Thoracic aorta (tissue), 2 donors: Measurements from ENCODE around the gene ABCA13. TPM values are rescaled to one million over a fixed set of nuclear protein-coding genes. Genes with fewer than 3 reads are reported as not detected.

Experiments
- ATAC-seq: fragments of 150-250 bp; one replicate; pipeline ENCODE4 v1.8.0; 2017; ENCODE audit warnings: low read depth; ENCODE audit not compliant: insufficient number of reproducible peaks, low FRiP score
- DNase-seq: peaks from one replicate; pipeline ENCODE4 v3.0.0-alpha.2; 2020; ENCODE audit warnings: low spot score
- H3K27ac ChIP-seq, 2 donors: fragments of 200-600 bp; sonication (generic); 1 replicate in 1 of 2; 2 replicates in 1 of 2; pipeline ENCODE4 v1.5.1; 2016; ENCODE audit warnings: mild to moderate bottlenecking in 2 of 2, moderate library complexity in 2 of 2
- H3K27me3 ChIP-seq: fragments of 200-600 bp; sonication (generic); replicated peaks from 2 replicates; pipeline ENCODE4 v1.6.0; 2016; ENCODE audit warnings: mild to moderate bottlenecking; ENCODE audit not compliant: insufficient read depth
- H3K36me3 ChIP-seq: fragments of 200-600 bp; sonication (generic); one replicate; pipeline ENCODE4 v1.5.1; 2016
- H3K4me1 ChIP-seq, 2 donors: fragments of 200-600 bp; sonication (generic); 1 replicate in 1 of 2; 2 replicates in 1 of 2; pipeline versions ENCODE4 v1.5.1 to v1.6.0; 2016; ENCODE audit warnings: low read depth in 2 of 2, mild to moderate bottlenecking in 1 of 2; ENCODE audit not compliant: control insufficient read depth in 1 of 2
- H3K4me3 ChIP-seq: fragments of 200-600 bp; sonication (generic); 2 replicates; pipeline ENCODE4 v1.5.1; 2016; ENCODE audit warnings: mild to moderate bottlenecking
- H3K9me3 ChIP-seq: fragments of 200-600 bp; sonication (generic); 2 replicates; pipeline ENCODE4 v1.5.1; 2016
- total RNA-seq, 2 donors: library from RNA; depleted of rRNA; stranded (reverse); fragments of >200 nt; gene quantifications; one replicate each; pipeline versions ENCODE4 v1.1.0 to v1.2.3, GENCODE V29; 2016
- TF ChIP-seq, protein P1 (sequence below): fragments of 200-600 bp; sonication (generic); IDR thresholded peaks from one replicate; pipeline ENCODE4 v1.5.1; 2019; ENCODE audit warnings: antibody characterized with exemption

Gene ABCA13
- total RNA-seq, 2 donors from 2014 or later = not detected

DNA sequence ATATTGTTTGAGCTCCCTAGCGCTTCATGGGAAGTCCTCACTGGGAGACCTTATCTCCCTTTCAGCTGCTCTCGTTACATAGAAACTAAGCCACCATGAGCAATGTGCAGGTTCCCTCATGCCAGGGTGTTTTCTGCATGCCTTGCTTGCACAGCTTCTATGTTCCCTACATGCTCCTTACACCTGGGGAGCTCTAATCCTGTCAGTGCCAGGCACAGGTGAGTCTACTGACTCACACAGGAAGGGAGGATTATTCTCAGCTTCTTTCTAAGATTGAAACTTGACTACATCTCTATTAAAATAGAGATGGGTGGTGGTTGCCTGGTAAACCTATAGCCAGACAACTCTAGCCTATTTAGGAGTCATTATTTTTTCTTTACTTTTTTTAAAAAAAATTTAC, 377.4 kb downstream of the ABCA13 start:
- Histone ChIP-seq H3K4me3 (no peak overlapping the region), H3K9me3 (no peaks in the 10 kb centered on the region), H3K36me3 (no peaks in the 10 kb centered on the region), H3K27ac (no peak overlapping the region), H3K27me3 (no peaks in the 10 kb centered on the region), H3K4me1 (no peaks in the 10 kb centered on the region)
- no peak for DNase-seq
- ATAC-seq = no peak
- TF ChIP-seq, protein P1, sequence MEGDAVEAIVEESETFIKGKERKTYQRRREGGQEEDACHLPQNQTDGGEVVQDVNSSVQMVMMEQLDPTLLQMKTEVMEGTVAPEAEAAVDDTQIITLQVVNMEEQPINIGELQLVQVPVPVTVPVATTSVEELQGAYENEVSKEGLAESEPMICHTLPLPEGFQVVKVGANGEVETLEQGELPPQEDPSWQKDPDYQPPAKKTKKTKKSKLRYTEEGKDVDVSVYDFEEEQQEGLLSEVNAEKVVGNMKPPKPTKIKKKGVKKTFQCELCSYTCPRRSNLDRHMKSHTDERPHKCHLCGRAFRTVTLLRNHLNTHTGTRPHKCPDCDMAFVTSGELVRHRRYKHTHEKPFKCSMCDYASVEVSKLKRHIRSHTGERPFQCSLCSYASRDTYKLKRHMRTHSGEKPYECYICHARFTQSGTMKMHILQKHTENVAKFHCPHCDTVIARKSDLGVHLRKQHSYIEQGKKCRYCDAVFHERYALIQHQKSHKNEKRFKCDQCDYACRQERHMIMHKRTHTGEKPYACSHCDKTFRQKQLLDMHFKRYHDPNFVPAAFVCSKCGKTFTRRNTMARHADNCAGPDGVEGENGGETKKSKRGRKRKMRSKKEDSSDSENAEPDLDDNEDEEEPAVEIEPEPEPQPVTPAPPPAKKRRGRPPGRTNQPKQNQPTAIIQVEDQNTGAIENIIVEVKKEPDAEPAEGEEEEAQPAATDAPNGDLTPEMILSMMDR = no peak

DNA sequence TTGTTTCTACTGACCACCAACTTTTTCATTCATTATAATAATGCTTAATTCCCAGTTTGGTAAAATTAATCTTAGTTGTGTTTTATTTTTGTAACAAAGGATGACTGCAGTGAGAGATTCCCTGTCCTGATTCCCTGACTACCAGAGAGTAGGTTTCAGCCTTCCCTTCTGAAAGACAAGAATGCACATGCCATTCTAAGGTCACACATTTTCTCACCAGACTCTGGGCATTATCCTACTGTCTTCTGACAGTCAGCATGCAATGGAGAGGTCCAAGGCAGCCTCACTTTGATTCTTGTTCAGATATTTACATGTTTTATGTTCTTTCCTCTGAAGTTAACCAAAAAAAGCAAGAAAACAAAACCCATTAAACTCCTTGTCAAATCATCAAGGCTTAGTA, 380.4 kb downstream of the ABCA13 start:
- no peak for DNase-seq
- H3K27me3 ChIP-seq = no peaks in the 10 kb centered on the region
- ATAC-seq = no peak
- no peak overlapping the region for H3K27ac ChIP-seq
- TF ChIP-seq, protein P1 = no peak
- no peaks in the 10 kb centered on the region for H3K9me3 ChIP-seq
- no peaks in the 10 kb centered on the region for H3K36me3 ChIP-seq
- no peak overlapping the region for H3K4me3 ChIP-seq
- no peaks in the 10 kb centered on the region for H3K4me1 ChIP-seq

DNA sequence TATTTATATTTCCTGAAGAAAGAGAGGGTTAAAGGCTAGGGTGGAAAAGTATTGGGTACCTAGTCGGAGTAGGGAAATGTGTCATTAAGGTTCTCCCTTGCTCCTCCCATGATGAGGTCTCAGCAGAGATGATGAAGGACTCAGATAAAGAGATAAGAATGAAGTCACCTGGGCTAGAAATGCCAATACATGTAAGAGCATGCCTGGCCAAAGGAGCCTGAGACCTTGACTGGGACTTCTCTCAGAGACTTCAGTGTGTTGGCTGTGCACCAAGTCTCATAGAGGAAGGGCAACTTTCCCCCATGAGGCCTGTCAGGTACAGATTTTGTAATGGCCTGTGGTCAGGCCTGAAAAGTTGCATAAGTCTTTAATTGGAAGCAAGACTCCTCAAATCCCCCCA, 392.1 kb downstream of the ABCA13 start:
- TF ChIP-seq, protein P1 = no peak
- ATAC-seq = no peak

DNA sequence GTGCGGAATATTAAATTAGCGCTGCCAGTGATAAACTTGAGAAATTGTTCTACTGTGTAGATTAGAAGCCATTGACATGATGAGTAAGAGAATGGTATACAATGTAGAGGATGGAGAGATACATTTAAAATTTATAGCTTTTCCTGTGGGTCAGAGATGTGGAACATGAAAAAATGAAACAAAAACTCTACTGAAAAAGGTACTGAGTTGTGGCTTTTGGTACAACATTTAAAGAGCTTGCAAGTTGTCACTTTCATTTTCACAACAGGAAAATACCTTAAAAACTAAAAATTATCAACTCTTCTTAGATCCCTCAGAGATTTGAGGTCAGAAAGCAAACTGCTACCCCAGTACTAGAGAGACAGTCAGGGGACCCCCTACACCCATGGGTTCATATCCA, 404.3 kb downstream of the ABCA13 start:
- TF ChIP-seq, protein P1 = no peak

More for the DNA sequence above, 392.1 kb downstream of the ABCA13 start:
- Histone ChIP-seq H3K27me3 (no peaks in the 10 kb centered on the region), H3K27ac (no peak overlapping the region), H3K4me1 (no peaks in the 10 kb centered on the region), H3K9me3 (no peaks in the 10 kb centered on the region), H3K4me3 (no peak overlapping the region), H3K36me3 (no peaks in the 10 kb centered on the region)
- DNase-seq = no peak

DNA sequence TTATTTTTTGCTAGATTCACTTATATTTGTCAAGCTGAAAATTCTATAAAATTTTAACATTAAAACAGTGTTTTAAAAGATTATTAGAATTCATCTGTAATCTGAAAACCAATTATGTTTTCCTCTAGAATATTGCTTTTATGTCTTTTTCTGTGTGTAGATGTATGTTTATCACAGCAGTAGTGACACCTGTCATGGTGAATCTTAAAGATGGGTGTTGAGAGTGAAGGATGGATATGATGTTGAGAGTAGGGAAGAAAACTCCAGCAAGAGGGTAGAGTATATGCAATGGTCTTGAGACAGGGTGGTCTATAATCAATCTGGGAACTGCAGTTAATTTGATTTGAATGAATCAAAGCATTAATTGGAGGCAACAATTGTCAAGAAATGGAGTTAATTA, 416.2 kb downstream of the ABCA13 start:
- Histone ChIP-seq H3K4me1 (no peaks in the 10 kb centered on the region), H3K27me3 (no peaks in the 10 kb centered on the region), H3K4me3 (no peak overlapping the region), H3K27ac (no peak overlapping the region), H3K9me3 (no peaks in the 10 kb centered on the region), H3K36me3 (no peaks in the 10 kb centered on the region)
- ATAC-seq (no peak), DNase-seq (no peak)
- TF ChIP-seq, protein P1 = no peak

More for the DNA sequence above, 404.3 kb downstream of the ABCA13 start:
- DNase-seq (no peak), ATAC-seq (no peak)
- Histone ChIP-seq H3K27me3 (no peaks in the 10 kb centered on the region), H3K4me1 (no peaks in the 10 kb centered on the region), H3K36me3 (no peaks in the 10 kb centered on the region), H3K4me3 (no peak overlapping the region), H3K27ac (no peak overlapping the region), H3K9me3 (no peaks in the 10 kb centered on the region)
